PC-3 (cell line): ENCODE measurements around the gene UBC.

Source experiments
- EZH2 ChIP-seq: fragments of 300-600 bp; sonication (generic); IDR thresholded peaks from one replicate; pipeline ENCODE4 v1.6.1; 2017; ENCODE audit warnings: antibody characterized with exemption, mild to moderate bottlenecking, low read length; ENCODE audit not compliant: unreplicated experiment
- TF ChIP-seq, protein P1 (sequence below): fragments of 300-600 bp; sonication (generic); conservative IDR thresholded peaks from 2 replicates; pipeline ENCODE4 v1.5.1; 2017; ENCODE audit warnings: antibody characterized with exemption, low read depth, mild to moderate bottlenecking, low read length

DNA sequence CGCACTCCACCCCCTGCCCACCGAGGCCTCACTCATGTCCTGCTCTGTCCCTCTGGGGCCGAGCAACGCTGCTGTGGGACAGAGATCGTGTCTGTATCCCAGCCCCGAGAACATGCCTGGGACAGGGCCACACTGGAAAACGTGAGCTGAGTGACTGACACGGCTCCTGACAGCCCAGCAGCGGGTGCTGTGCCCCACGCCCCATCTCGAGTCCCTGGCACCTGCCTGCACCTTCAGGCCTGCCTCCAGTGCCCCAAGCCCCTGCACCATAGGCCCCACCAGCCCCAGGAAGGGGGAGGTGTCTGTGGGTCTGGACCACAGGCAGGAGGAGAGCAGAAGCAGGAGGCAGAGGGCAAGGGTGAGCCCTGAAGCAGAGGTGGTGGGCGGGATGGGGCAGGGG, 34.6 kb upstream of the UBC start:
- TF ChIP-seq, protein P1, sequence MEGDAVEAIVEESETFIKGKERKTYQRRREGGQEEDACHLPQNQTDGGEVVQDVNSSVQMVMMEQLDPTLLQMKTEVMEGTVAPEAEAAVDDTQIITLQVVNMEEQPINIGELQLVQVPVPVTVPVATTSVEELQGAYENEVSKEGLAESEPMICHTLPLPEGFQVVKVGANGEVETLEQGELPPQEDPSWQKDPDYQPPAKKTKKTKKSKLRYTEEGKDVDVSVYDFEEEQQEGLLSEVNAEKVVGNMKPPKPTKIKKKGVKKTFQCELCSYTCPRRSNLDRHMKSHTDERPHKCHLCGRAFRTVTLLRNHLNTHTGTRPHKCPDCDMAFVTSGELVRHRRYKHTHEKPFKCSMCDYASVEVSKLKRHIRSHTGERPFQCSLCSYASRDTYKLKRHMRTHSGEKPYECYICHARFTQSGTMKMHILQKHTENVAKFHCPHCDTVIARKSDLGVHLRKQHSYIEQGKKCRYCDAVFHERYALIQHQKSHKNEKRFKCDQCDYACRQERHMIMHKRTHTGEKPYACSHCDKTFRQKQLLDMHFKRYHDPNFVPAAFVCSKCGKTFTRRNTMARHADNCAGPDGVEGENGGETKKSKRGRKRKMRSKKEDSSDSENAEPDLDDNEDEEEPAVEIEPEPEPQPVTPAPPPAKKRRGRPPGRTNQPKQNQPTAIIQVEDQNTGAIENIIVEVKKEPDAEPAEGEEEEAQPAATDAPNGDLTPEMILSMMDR: no peak
- no peak for TF ChIP-seq EZH2
